Retinal pigment epithelial cell (primary cell): Measurements from ENCODE around the gene TMEM38A.
A peak's percentile ranks its signal among the peaks of the same experiment; 100 is the strongest.
"Not testable (repeated sequence)": the region's sequence is repeated elsewhere in the genome, so short reads cannot be mapped to it uniquely, and the experiment has no call there.

ENCODE experiments used
- DNase-seq: peaks from one replicate; pipeline ENCODE4 v3.0.0-alpha.2; 2010; ENCODE audit warnings: low read depth
- H3K4me3 ChIP-seq: 2 replicates; pipeline ENCODE4 v1.5.1; 2011; ENCODE audit warnings: mild to moderate bottlenecking, low read length, control low read depth, moderate library complexity
- CTCF ChIP-seq: conservative IDR thresholded peaks from 2 replicates; pipeline ENCODE4 v1.5.1; 2011; ENCODE audit warnings: low read depth, low read length, control low read depth, inconsistent platforms

Gene TMEM38A

DNA sequence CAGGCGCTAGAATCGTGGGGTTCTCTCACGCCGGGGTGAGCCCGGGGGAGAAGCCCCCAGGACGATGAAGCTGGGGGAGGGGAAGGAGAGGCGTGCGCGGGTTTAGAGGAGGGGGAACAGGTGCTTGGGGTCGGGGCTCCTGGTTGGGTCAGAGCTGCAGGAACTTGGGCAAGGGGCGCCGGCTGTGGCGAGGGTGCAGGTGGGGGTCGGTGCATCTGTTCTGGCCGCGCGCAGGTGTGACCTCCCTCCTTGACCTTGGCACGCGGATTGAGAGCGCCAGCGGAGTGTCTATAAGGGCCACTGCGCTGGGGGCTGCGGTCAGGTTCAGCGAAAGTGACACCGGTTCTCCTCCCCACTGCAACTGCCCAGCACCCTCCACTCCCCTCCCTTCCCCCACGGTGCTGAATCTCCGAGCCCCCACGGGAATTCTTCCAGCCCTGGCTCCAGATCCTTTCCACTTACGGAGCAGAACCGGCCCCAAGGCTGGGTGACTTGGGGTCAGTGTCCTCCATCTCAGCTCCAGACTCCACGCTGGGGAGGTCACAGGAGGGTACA, 618 bp downstream of the TMEM38A start:
- peak overlapping the region; percentile 95 for H3K4me3 ChIP-seq
- TF ChIP-seq CTCF, result no peak
- DNase-seq, result no peak

DNA sequence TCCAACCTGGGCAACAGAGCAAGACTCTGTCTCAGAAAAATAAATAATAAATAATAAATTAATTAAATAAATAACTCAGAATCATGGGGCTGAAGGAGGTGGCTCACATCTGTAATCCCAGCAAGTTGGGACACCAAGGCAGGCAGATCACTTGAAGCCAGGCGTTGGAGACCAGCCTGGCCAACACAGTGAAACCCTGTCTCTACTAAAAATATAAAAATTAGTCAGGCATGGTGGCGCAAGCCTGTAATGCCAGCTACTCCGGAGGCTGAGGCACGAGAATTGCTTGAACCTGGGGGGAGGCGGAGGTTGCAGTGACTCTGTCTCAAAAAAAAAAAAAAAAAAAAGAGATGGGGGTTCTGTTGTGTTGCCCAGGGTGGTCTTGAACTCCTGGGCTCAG, 7.2 kb downstream of the TMEM38A start:
- DNase-seq, result no peak
- no peak for TF ChIP-seq CTCF
- no peak overlapping the region for H3K4me3 ChIP-seq

DNA sequence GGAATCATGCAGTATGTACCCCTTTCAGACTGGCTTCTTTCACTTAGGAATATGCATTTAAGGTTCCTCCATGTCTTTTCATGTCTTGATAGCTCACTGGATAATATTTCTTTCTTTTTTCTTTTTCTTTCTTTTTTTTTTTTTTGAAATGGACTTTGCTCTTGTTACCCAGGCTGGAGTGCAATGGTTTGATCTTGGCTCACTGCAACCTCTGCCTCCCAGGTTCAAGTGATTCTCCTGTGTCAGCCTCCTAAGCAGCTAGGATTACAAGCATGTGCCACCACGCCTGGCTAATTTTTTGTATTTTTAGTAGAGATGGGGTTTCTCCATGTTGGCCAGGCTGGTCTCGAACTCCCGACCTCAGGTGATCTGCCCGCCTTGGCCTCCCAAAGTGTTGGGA, 7.8 kb downstream of the TMEM38A start:
- H3K4me3 ChIP-seq, DNase-seq: not testable (repeated sequence)

DNA sequence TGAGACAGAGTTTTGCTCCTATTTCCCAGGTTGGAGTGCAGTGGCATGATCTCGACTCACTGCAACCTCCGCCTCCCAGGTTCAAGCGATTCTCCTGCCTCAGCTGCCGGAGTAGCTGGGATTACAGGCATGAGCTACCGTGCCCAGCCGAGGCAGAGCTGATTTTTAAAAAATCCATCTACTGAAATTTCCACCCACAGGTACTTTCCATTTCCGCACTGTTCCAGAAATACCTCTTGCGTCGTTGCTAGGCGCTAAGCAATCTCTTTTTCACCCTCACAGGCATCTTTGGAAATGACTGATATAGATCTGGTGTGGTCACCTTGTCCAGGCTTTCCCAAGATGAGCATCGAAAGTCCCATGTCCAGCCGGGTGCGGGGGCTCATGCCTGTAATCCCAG, 9.4 kb downstream of the TMEM38A start:
- no peak for DNase-seq
- TF ChIP-seq CTCF, result no peak
- H3K4me3 ChIP-seq, result no peak overlapping the region

GRCh38 chr19:16671652-16672274, 10.8 kb downstream of the TMEM38A start:
- no peak overlapping the region for H3K4me3 ChIP-seq
- DNase-seq, result no peak
- TF ChIP-seq CTCF, result no peak

GRCh38 chr19:16673231-16673630, 12.3 kb downstream of the TMEM38A start:
- no peak for TF ChIP-seq CTCF
- DNase-seq, result no peak
- no peak overlapping the region for H3K4me3 ChIP-seq

DNA sequence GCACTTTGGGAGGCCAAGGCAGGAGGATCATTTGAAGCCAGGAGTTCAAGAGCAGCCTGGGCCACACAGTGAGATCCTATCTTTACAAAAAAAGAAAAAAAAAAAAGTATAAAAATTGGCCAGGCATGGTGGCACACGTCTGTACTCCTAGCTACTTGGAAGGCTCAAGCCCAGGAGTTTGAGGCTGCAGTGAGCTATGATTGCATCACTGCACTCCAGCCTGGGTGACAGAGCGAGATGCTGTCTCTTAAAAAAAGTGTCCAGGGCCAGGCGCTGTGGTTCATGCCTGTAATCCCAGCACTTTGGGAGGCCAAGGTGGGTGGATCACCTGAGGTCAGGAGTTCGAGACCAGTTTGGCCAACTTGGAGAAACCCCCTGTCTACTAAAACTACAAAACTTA, 12.9 kb downstream of the TMEM38A start:
- DNase-seq, H3K4me3 ChIP-seq: not testable (repeated sequence)

DNA sequence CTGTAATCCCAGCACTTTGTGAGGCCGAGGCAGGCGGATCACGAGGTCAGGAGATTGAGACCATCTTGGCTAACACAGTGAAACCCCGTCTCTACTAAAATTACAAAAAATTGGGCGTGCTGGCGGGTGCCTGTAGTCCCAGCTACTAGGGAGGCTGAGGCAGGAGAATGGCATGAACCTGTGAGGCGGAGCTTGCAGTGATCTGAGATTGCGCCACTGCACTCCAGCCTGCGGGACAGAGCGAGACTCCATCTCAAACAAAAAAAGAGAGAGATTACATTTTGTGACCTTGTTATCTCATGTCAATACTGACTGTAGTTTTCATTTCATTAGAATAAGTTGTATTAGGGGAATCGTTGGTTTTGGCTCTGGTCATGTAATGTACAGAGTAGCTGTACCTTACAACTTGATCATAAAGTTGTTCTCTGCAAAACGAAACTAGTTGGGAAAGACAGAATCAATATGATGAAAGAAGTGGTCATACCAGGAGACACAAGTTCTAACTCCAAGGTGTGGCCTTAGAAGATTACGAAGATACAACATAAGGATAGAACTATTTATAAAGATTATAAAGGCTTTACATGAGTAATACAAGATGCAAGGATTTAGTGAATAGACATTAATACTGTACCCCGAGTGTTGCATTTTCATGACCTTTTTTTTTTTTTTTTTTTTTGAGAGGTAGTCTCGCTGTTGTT, 15.3 kb downstream of the TMEM38A start:
- no peak overlapping the region for H3K4me3 ChIP-seq
- no peak for TF ChIP-seq CTCF

More for the DNA sequence above, 15.3 kb downstream of the TMEM38A start:
- no peak for DNase-seq
